Loucy (cell line): ENCODE measurements around the gene ROBO2.

Source experiments
- H2AFZ ChIP-seq: fragments of 200-600 bp; sonication (generic); 2 replicates; pipeline ENCODE4 v1.6.0; 2016; ENCODE audit warnings: antibody characterized with exemption, mild to moderate bottlenecking, low read length, moderate library complexity
- H3F3A ChIP-seq: fragments of 200-600 bp; 2 replicates; pipeline ENCODE4 v1.6.0; 2016; ENCODE audit warnings: antibody characterized with exemption, low read depth, mild to moderate bottlenecking
- H3K27me3 ChIP-seq: fragments of 200-600 bp; sonication (generic); 2 replicates; pipeline ENCODE4 v1.6.1; 2014; ENCODE audit warnings: low read length, mild to moderate bottlenecking; ENCODE audit not compliant: insufficient read depth, poor library complexity, severe bottlenecking
- H3K36me3 ChIP-seq: fragments of 200-600 bp; sonication (generic); 2 replicates; pipeline ENCODE4 v1.6.1; 2016; ENCODE audit warnings: low read length; ENCODE audit not compliant: insufficient read depth
- H3K4me1 ChIP-seq: fragments of 200-600 bp; sonication (generic); 2 replicates; pipeline ENCODE4 v1.5.1; 2014; ENCODE audit warnings: low read length, mild to moderate bottlenecking; ENCODE audit not compliant: insufficient read depth, poor library complexity, severe bottlenecking
- H3K4me2 ChIP-seq: fragments of 200-600 bp; sonication (generic); 2 replicates; pipeline ENCODE4 v1.6.0; 2014; ENCODE audit warnings: antibody characterized with exemption, low read length, low read depth, mild to moderate bottlenecking; ENCODE audit not compliant: poor library complexity, severe bottlenecking
- H3K4me3 ChIP-seq: fragments of 200-600 bp; sonication (generic); 2 replicates; pipeline ENCODE4 v1.5.1; 2014; ENCODE audit warnings: low read length, mild to moderate bottlenecking, mixed read lengths; ENCODE audit not compliant: poor library complexity, severe bottlenecking
- H3K79me2 ChIP-seq: fragments of 200-600 bp; sonication (generic); 2 replicates; pipeline ENCODE4 v1.6.1; 2014; ENCODE audit warnings: low read length; ENCODE audit not compliant: insufficient read depth
- H3K9ac ChIP-seq: fragments of 200-600 bp; sonication (generic); 2 replicates; pipeline ENCODE4 v1.6.0; 2014; ENCODE audit warnings: mild to moderate bottlenecking, low read depth, low read length, moderate library complexity; ENCODE audit not compliant: poor library complexity, severe bottlenecking
- H3K9me2 ChIP-seq: fragments of 200-600 bp; sonication (generic); replicated peaks from 2 replicates; pipeline ENCODE4 v1.6.1; 2016; ENCODE audit warnings: low read depth, low read length, mixed read lengths
- H3K9me3 ChIP-seq: fragments of 200-600 bp; sonication (generic); 2 replicates; pipeline ENCODE4 v1.6.1; 2014; ENCODE audit warnings: mild to moderate bottlenecking, antibody characterized with exemption, low read length, low read depth; ENCODE audit not compliant: insufficient read depth
- H4K20me1 ChIP-seq: fragments of 200-600 bp; sonication (generic); 2 replicates; pipeline ENCODE4 v1.6.0; 2014; ENCODE audit warnings: antibody characterized with exemption, low read length, mild to moderate bottlenecking; ENCODE audit not compliant: insufficient read depth, poor library complexity, severe bottlenecking
- EZH2phosphoT487 ChIP-seq: fragments of 200-600 bp; IDR thresholded peaks from 2 replicates; pipeline ENCODE4 v1.6.1; 2018; ENCODE audit warnings: antibody characterized with exemption, mild to moderate bottlenecking, moderate library complexity, borderline replicate concordance
- TF ChIP-seq, protein P1 (sequence below): fragments of 200-600 bp; sonication (generic); conservative IDR thresholded peaks from 2 replicates; pipeline ENCODE4 v1.5.1; 2014; ENCODE audit warnings: mild to moderate bottlenecking, antibody characterized with exemption, low read length

Gene ROBO2

DNA sequence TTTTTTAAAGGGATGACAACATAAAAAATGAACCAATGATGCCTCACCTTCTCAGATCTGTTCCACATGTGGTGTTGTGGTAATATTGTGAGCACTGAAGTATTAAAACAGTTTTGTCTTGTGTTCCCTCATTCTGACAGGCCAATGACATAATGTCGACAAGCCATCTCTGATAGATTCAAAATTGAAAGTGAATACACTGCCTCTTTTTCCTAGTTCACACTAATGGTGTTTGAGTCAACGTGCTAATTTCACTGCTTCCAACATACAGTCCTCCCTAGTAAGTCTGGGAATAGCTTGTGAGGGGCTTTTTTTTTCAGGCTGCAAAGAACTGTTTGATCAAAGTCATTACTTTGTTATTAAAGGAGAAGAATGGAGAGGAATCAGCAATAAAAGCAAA lies 82.8 kb downstream of the ROBO2 start:
- Histone ChIP-seq H3K4me1 (no peaks in the 10 kb centered on the region), H3K27me3 (no peaks in the 10 kb centered on the region), H3K36me3 (no peaks in the 10 kb centered on the region), H4K20me1 (no peaks in the 10 kb centered on the region), H3K9me2 (no peaks in the 10 kb centered on the region), H3K4me2 (no peak overlapping the region), H2AFZ (no peak overlapping the region), H3F3A (no peaks in the 10 kb centered on the region), H3K4me3 (no peak overlapping the region), H3K9me3 (no peaks in the 10 kb centered on the region), H3K9ac (no peak overlapping the region), H3K79me2 (no peaks in the 10 kb centered on the region)
- no peak for TF ChIP-seq EZH2phosphoT487
- TF ChIP-seq, protein P1, sequence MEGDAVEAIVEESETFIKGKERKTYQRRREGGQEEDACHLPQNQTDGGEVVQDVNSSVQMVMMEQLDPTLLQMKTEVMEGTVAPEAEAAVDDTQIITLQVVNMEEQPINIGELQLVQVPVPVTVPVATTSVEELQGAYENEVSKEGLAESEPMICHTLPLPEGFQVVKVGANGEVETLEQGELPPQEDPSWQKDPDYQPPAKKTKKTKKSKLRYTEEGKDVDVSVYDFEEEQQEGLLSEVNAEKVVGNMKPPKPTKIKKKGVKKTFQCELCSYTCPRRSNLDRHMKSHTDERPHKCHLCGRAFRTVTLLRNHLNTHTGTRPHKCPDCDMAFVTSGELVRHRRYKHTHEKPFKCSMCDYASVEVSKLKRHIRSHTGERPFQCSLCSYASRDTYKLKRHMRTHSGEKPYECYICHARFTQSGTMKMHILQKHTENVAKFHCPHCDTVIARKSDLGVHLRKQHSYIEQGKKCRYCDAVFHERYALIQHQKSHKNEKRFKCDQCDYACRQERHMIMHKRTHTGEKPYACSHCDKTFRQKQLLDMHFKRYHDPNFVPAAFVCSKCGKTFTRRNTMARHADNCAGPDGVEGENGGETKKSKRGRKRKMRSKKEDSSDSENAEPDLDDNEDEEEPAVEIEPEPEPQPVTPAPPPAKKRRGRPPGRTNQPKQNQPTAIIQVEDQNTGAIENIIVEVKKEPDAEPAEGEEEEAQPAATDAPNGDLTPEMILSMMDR, result no peak

DNA sequence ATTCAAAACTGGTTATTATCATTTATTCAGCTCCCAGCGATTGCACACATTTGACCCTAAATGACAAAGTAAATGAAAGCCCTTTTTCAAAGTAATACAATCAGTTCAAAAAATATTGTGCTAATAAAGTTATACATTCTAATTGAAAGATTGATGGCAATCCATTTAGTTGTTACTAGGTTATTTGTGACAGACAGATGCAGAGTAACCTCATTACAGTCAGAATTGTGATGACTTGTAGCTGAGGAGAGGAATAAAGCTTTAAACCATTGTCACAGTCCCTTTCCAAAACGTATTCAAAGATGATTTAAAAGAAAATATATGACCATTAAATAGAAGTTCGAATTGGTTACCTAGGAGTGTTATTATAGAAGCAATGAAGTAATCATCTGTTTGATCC lies 86.1 kb downstream of the ROBO2 start:
- Histone ChIP-seq H2AFZ (no peak overlapping the region), H3K9me2 (no peaks in the 10 kb centered on the region), H3K4me1 (no peaks in the 10 kb centered on the region), H3K9ac (no peak overlapping the region), H4K20me1 (no peaks in the 10 kb centered on the region), H3K79me2 (no peaks in the 10 kb centered on the region), H3K4me2 (no peak overlapping the region), H3K36me3 (no peaks in the 10 kb centered on the region), H3K27me3 (no peaks in the 10 kb centered on the region), H3K4me3 (no peak overlapping the region), H3K9me3 (no peaks in the 10 kb centered on the region), H3F3A (no peaks in the 10 kb centered on the region)
- TF ChIP-seq EZH2phosphoT487, result no peak
- TF ChIP-seq, protein P1, result no peak

GRCh38 chr3:77134769-77135168 lies 94.9 kb downstream of the ROBO2 start:
- Histone ChIP-seq H4K20me1 (no peaks in the 10 kb centered on the region), H3K9ac (no peak overlapping the region), H3K9me3 (no peaks in the 10 kb centered on the region), H2AFZ (no peak overlapping the region), H3K4me3 (no peak overlapping the region), H3K36me3 (no peaks in the 10 kb centered on the region), H3K4me2 (no peak overlapping the region), H3K4me1 (no peaks in the 10 kb centered on the region), H3K79me2 (no peaks in the 10 kb centered on the region), H3K9me2 (no peaks in the 10 kb centered on the region), H3F3A (no peaks in the 10 kb centered on the region), H3K27me3 (no peaks in the 10 kb centered on the region)
- TF ChIP-seq EZH2phosphoT487, result no peak
- TF ChIP-seq, protein P1, result no peak
